HCT116 (cell line): ENCODE data around the gene MYO7B. TPM values are rescaled to one million over a fixed set of nuclear protein-coding genes. Genes with fewer than 3 reads are reported as not detected.
A peak's percentile ranks its signal among the peaks of the same experiment; 100 is the strongest.

ENCODE experiments used
- ATAC-seq: fragments of 200-7000 bp; cut with Tn5 transposase; 2 replicates; pipeline ENCODE4 v1.9.1; 2020; ENCODE audit warnings: mild to moderate bottlenecking, moderate library complexity
- BruUV-seq: library from RNA; stranded (reverse); fragments of 400-500 nt; replicated peaks from 2 replicates; lab custom pipeline; 2021; lab: Mats Ljungman, UMichigan
- CTCF ChIA-PET: fragments of 300-600 bp; sonication (Branson Sonifier 250); formaldehyde crosslinking; loops from one replicate; lab custom pipeline; 2021; ENCODE audit warnings: antibody characterized with exemption; lab: Charles Lee
- POLR2A ChIA-PET: fragments of 300-600, 350-600 bp; sonication (Branson Sonifier 250); formaldehyde crosslinking; loops from one replicate; lab custom pipeline; 2021; ENCODE audit warnings: antibody characterized with exemption; lab: Charles Lee
- RAD21 ChIA-PET, 2 experiments: fragments of 300-600 bp; sonication (Branson Sonifier 250); formaldehyde crosslinking; loops; one replicate each; lab custom pipeline; 2023; ENCODE audit warnings: low total read pairs in 2 of 2; ENCODE audit not compliant: uncharacterized antibody in 2 of 2, unreplicated experiment in 2 of 2, low non-redundant PET in 1 of 2; lab: Charles Lee
- DNase-seq: peaks from one replicate; pipeline ENCODE4 v3.0.0-alpha.2; 2010; ENCODE audit warnings: low read depth, low spot score
- H2AFZ ChIP-seq: fragments of 200-600 bp; shearing (Covaris generic), sonication (generic); 2 replicates; pipeline ENCODE4 v1.6.1; 2017; ENCODE audit warnings: low read depth, mixed run types, mixed read lengths, antibody characterized with exemption, low read length; ENCODE audit not compliant: poor library complexity, severe bottlenecking
- H3K27ac ChIP-seq: 2 replicates; pipeline ENCODE4 v1.5.1; 2012; ENCODE audit warnings: low read depth, low read length
- H3K27me3 ChIP-seq: fragments of 200-600 bp; sonication (generic); 2 replicates; pipeline ENCODE4 v1.6.1; 2016; ENCODE audit warnings: mixed run types, low read length, mixed read lengths; ENCODE audit not compliant: insufficient read depth
- H3K36me3 ChIP-seq, 2 experiments: fragments of 200-500 bp in 1 of 2; fragments of 200-600 bp in 1 of 2; sonication (Bioruptor generic) in 1 of 2; sonication (generic) in 1 of 2; 2 replicates each; pipeline versions ENCODE4 v1.5.1 to v1.6.1; 2014 to 2016; ENCODE audit warnings: low read length in 2 of 2, inconsistent platforms in 1 of 2, mixed read lengths in 1 of 2, mixed run types in 1 of 2; ENCODE audit not compliant: insufficient read depth in 2 of 2, control insufficient read depth in 1 of 2
- H3K4me1 ChIP-seq, 2 experiments: fragments of 200-600 bp in 1 of 2; sonication (generic) in 1 of 2; 2 replicates each; pipeline versions ENCODE4 v1.5.1 to v1.6.1; 2012 to 2017; ENCODE audit warnings: low read length in 2 of 2, inconsistent platforms in 1 of 2, mild to moderate bottlenecking in 1 of 2, mixed read lengths in 1 of 2, mixed run types in 1 of 2, moderate library complexity in 1 of 2; ENCODE audit not compliant: insufficient read depth in 2 of 2, control insufficient read depth in 1 of 2
- H3K4me2 ChIP-seq: fragments of 200-600 bp; sonication (generic); 2 replicates; pipeline ENCODE4 v1.6.1; 2017; ENCODE audit warnings: mixed run types, low read length, mixed read lengths
- H3K4me3 ChIP-seq, 2 experiments: fragments of 200-600 bp in 1 of 2; sonication (generic) in 1 of 2; replicated peaks in 1 of 2; 2 replicates each; pipeline ENCODE4 v1.5.1; 2011 to 2016; ENCODE audit warnings: low read length in 2 of 2, control low read depth in 1 of 2, low read depth in 1 of 2, mild to moderate bottlenecking in 1 of 2, mixed read lengths in 1 of 2, mixed run types in 1 of 2
- H3K79me2 ChIP-seq: fragments of 200-600 bp; sonication (generic); 2 replicates; pipeline ENCODE4 v1.6.1; 2017; ENCODE audit warnings: mild to moderate bottlenecking, mixed run types, low read length, moderate library complexity, mixed read lengths; ENCODE audit not compliant: insufficient read depth
- H3K9ac ChIP-seq: fragments of 200-600 bp; sonication (generic); 2 replicates; pipeline ENCODE4 v1.6.1; 2016; ENCODE audit warnings: low read length, mixed read lengths
- H3K9me2 ChIP-seq: fragments of 200-600 bp; sonication (generic), shearing (Covaris generic); 2 replicates; pipeline ENCODE4 v1.6.1; 2017; ENCODE audit warnings: mixed run types, mild to moderate bottlenecking, moderate library complexity; ENCODE audit not compliant: insufficient read depth
- H3K9me3 ChIP-seq, 2 experiments: fragments of 200-500 bp in 1 of 2; fragments of 200-600 bp in 1 of 2; sonication (Bioruptor generic) in 1 of 2; sonication (generic) in 1 of 2; 2 replicates each; pipeline ENCODE4 v1.6.1; 2014 to 2017; ENCODE audit warnings: low read length in 2 of 2, mixed read lengths in 2 of 2, inconsistent platforms in 1 of 2, low read depth in 1 of 2, mild to moderate bottlenecking in 1 of 2, mixed run types in 1 of 2, moderate library complexity in 1 of 2; ENCODE audit not compliant: control insufficient read depth in 1 of 2, insufficient read depth in 1 of 2
- H4K20me1 ChIP-seq: fragments of 200-600 bp; sonication (generic), shearing (Covaris generic); 2 replicates; pipeline ENCODE4 v1.6.1; 2017; ENCODE audit warnings: mixed run types, mild to moderate bottlenecking, moderate library complexity; ENCODE audit not compliant: insufficient read depth
- ATF3 ChIP-seq: IDR thresholded peaks from 2 replicates; pipeline ENCODE4 v1.6.1; 2012
- CEBPB ChIP-seq: IDR thresholded peaks from 2 replicates; pipeline ENCODE4 v1.6.1; 2012; ENCODE audit warnings: low read depth
- EZH2phosphoT487 ChIP-seq: fragments of 200-600 bp; IDR thresholded peaks from 2 replicates; pipeline ENCODE4 v1.6.1; 2018; ENCODE audit warnings: antibody characterized with exemption, borderline replicate concordance
- MAX ChIP-seq: IDR thresholded peaks from 2 replicates; pipeline ENCODE4 v1.6.1; 2012
- POLR2A ChIP-seq: IDR thresholded peaks from 2 replicates; pipeline ENCODE4 v1.7.0; 2011; ENCODE audit warnings: borderline replicate concordance; ENCODE audit not compliant: insufficient read depth, insufficient read length; ENCODE audit errors: extremely low read depth
- POLR2AphosphoS5 ChIP-seq: IDR thresholded peaks from 2 replicates; pipeline ENCODE4 v1.6.1; 2011; ENCODE audit warnings: mild to moderate bottlenecking, low read depth, low read length, moderate library complexity
- SIN3A ChIP-seq: IDR thresholded peaks from 2 replicates; pipeline ENCODE4 v1.6.1; 2012; ENCODE audit warnings: low read depth
- SP1 ChIP-seq: IDR thresholded peaks from 2 replicates; pipeline ENCODE4 v1.6.1; 2012; ENCODE audit warnings: low read depth
- SRF ChIP-seq: IDR thresholded peaks from 2 replicates; pipeline ENCODE4 v1.6.1; 2012; ENCODE audit warnings: low read depth
- ZNF274 ChIP-seq: fragments of 200-500 bp; sonication (Bioruptor generic); IDR thresholded peaks from 2 replicates; pipeline ENCODE4 v1.6.1; 2014; ENCODE audit warnings: mild to moderate bottlenecking, low read depth, low read length, inconsistent platforms
- intact Hi-C: fragments of 100-400 bp; cut with micrococcal nuclease; formaldehyde crosslinking; loops from 2 replicates; pipeline ENCODE4 v1.10.0; 2022
- total RNA-seq: library from RNA; stranded (reverse); gene quantifications from one replicate; pipeline ENCODE4 v1.2.1, GENCODE V29; 2021; ENCODE audit not compliant: unreplicated experiment

Gene MYO7B
- total RNA-seq, 1 experiment from 2014 or later, result 0.07 TPM

GRCh38 chr2:127526132-127527000 lies 9.1 kb upstream of the MYO7B start, which contains the start of gene IWS1 (continued):
- TF ChIP-seq EZH2phosphoT487 (no peak), SP1 (peak; percentile 58), ZNF274 (no peak), POLR2AphosphoS5 (peak; percentile 87), SRF (no peak), CEBPB (no peak), POLR2A (peak; percentile 48)

GRCh38 chr2:127527001-127527804 lies 8.3 kb upstream of the MYO7B start:
- ChIA-PET CTCF (interaction anchor here (0.9 to 1.6 kb wide), 3 partner anchors 18 to 330 kb away, joined by 3 to 6 read pairs (median 4); no protein-coding TSS in a partner anchor), RAD21 (no interaction called here), POLR2A (interaction anchor here (0.5 to 1.2 kb wide), 7 partner anchors 11 to 268 kb away, joined by 3 to 8 read pairs (median 5); no protein-coding TSS in a partner anchor)
- peak; percentile 30 for ATAC-seq
- intact Hi-C loops, result loop anchor here (2.0 kb wide), 1 partner anchor 174 kb away; the partner anchor contains the start of gene SFT2D3
- H2AFZ ChIP-seq, result peak overlapping the region; percentile 2
- peaks cover 10 to 16% of the 10 kb centered on the region in 2 experiments; a peak in 2 of 4 replicates for H3K36me3 ChIP-seq
- peaks cover 41% of the 10 kb centered on the region for H3K79me2 ChIP-seq
- peak overlapping the region; percentile 92 for H3K4me3 ChIP-seq
- no TSS peak for BruUV-seq
- peaks cover 5% of the 10 kb centered on the region; the same call in 1 of the 2 replicates for H4K20me1 ChIP-seq
- H3K27me3 ChIP-seq, result no peaks in the 10 kb centered on the region
- TF ChIP-seq POLR2A, result peak; percentile 54
- TF ChIP-seq CEBPB, result peak; percentile 98
- no peak for TF ChIP-seq ATF3
- peak; percentile 3; the same call in 1 of the 2 replicates for TF ChIP-seq SIN3A
- peak; percentile 49; the same call in 1 of the 2 replicates for TF ChIP-seq MAX
- H3K9me3 ChIP-seq, result no peaks in the 10 kb centered on the region
- DNase-seq, result peak; percentile 31
- no peaks in the 10 kb centered on the region for H3K9me2 ChIP-seq
- peak overlapping the region; percentile 80 for H3K27ac ChIP-seq
- peaks cover 5 to 28% of the 10 kb centered on the region in 2 experiments; a peak in 3 of 4 replicates for H3K4me1 ChIP-seq
- peak overlapping the region; percentile 76 for H3K4me2 ChIP-seq
- H3K9ac ChIP-seq, result peak overlapping the region; percentile 99
